MM.1S (cell line): ENCODE data around the gene CSTF2.

ENCODE experiments used
- DNase-seq: peaks from one replicate; pipeline ENCODE4 v3.0.0-alpha.2; 2015
- H2AFZ ChIP-seq: fragments of 300-600 bp; sonication (generic); 2 replicates; pipeline ENCODE4 v1.6.0; 2016; ENCODE audit warnings: antibody characterized with exemption, low read length
- H3F3A ChIP-seq: fragments of 300-600 bp; sonication (generic); 2 replicates; pipeline ENCODE4 v1.6.1; 2016; ENCODE audit warnings: mild to moderate bottlenecking, antibody characterized with exemption, low read length, moderate library complexity, mixed read lengths; ENCODE audit not compliant: insufficient read depth
- H3K27ac ChIP-seq: fragments of 300-600 bp; sonication (generic); 2 replicates; pipeline ENCODE4 v1.5.1; 2016; ENCODE audit warnings: mild to moderate bottlenecking, low read length
- H3K27me3 ChIP-seq: fragments of 300-600 bp; sonication (generic); replicated peaks from 2 replicates; pipeline ENCODE4 v1.6.0; 2016; ENCODE audit warnings: low read length; ENCODE audit not compliant: insufficient read depth
- H3K36me3 ChIP-seq: fragments of 300-600 bp; sonication (generic); replicated peaks from 2 replicates; pipeline ENCODE4 v1.6.1; 2016; ENCODE audit warnings: mild to moderate bottlenecking, low read length, mixed read lengths; ENCODE audit not compliant: insufficient read depth
- H3K4me1 ChIP-seq: fragments of 300-600 bp; sonication (generic); 2 replicates; pipeline ENCODE4 v1.6.1; 2016; ENCODE audit warnings: low read length, mixed read lengths
- H3K4me2 ChIP-seq: fragments of 300-600 bp; sonication (generic); 2 replicates; pipeline ENCODE4 v1.6.0; 2016; ENCODE audit warnings: low read depth, low read length
- H3K4me3 ChIP-seq: fragments of 300-600 bp; sonication (generic); 2 replicates; pipeline ENCODE4 v1.5.1; 2016; ENCODE audit warnings: low read length, mixed read lengths
- H3K79me2 ChIP-seq: fragments of 300-600 bp; sonication (generic); 2 replicates; pipeline ENCODE4 v1.6.1; 2016; ENCODE audit warnings: mixed run types, low read length, mixed read lengths
- H3K9ac ChIP-seq: fragments of 300-600 bp; sonication (generic); 2 replicates; pipeline ENCODE4 v1.6.1; 2016; ENCODE audit warnings: low read length, mixed read lengths
- H3K9me2 ChIP-seq: fragments of 300-600 bp; sonication (generic); replicated peaks from 2 replicates; pipeline ENCODE4 v1.6.1; 2016; ENCODE audit warnings: mild to moderate bottlenecking, low read length, mixed read lengths; ENCODE audit not compliant: insufficient read depth
- H3K9me3 ChIP-seq: fragments of 300-600 bp; sonication (generic); replicated peaks from 2 replicates; pipeline ENCODE4 v1.6.1; 2016; ENCODE audit warnings: mild to moderate bottlenecking, low read length, mixed read lengths; ENCODE audit not compliant: insufficient read depth
- H4K20me1 ChIP-seq: fragments of 300-600 bp; sonication (generic); 2 replicates; pipeline ENCODE4 v1.6.1; 2016; ENCODE audit warnings: mild to moderate bottlenecking, low read length, moderate library complexity, mixed read lengths; ENCODE audit not compliant: insufficient read depth
- EZH2 ChIP-seq: fragments of 300-600 bp; sonication (generic); optimal IDR thresholded peaks from 2 replicates; pipeline ENCODE3; 2017; ENCODE audit warnings: low read depth, mild to moderate bottlenecking, antibody characterized with exemption, low read length, mixed read lengths
- EZH2phosphoT487 ChIP-seq: fragments of 300-600 bp; sonication (generic); IDR thresholded peaks from 2 replicates; pipeline ENCODE4 v1.6.1; 2018; ENCODE audit warnings: antibody characterized with exemption, low read length
- TF ChIP-seq, protein P1 (sequence below): fragments of 300-600 bp; sonication (generic); IDR thresholded peaks from 2 replicates; pipeline ENCODE4 v1.5.1; 2016; ENCODE audit warnings: antibody characterized with exemption, low read length, mixed read lengths

CSTF2 gene

DNA sequence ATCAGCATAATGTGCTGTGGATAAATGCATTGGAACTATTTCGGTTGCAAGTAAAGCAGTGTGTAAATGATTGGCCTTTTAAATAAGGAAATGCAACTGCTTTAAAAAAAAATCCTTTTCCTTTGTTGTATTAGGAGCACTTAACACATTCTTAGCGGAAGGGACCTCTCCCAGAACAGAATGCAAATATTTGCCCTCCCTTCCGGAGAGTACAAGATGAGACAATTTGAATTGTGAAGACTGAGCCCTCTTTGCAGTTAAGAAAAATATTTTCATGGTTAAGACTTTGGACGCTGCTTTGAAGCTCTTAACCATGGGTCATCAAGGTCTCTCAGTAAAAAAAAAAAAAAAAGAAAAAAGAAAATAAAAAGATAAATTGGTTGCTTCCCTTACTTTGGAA, 63.5 kb downstream of the CSTF2 start:
- DNase-seq: no peak
- Histone ChIP-seq H3K4me3 (no peak overlapping the region), H3K4me1 (no peaks in the 10 kb centered on the region), H2AFZ (no peak overlapping the region), H3K9me2 (no peaks in the 10 kb centered on the region), H3K36me3 (no peaks in the 10 kb centered on the region), H4K20me1 (no peaks in the 10 kb centered on the region), H3K4me2 (no peak overlapping the region), H3K27ac (no peak overlapping the region), H3F3A (no peaks in the 10 kb centered on the region), H3K9ac (no peak overlapping the region), H3K9me3 (no peaks in the 10 kb centered on the region), H3K27me3 (no peaks in the 10 kb centered on the region), H3K79me2 (no peaks in the 10 kb centered on the region)
- TF ChIP-seq, protein P1, sequence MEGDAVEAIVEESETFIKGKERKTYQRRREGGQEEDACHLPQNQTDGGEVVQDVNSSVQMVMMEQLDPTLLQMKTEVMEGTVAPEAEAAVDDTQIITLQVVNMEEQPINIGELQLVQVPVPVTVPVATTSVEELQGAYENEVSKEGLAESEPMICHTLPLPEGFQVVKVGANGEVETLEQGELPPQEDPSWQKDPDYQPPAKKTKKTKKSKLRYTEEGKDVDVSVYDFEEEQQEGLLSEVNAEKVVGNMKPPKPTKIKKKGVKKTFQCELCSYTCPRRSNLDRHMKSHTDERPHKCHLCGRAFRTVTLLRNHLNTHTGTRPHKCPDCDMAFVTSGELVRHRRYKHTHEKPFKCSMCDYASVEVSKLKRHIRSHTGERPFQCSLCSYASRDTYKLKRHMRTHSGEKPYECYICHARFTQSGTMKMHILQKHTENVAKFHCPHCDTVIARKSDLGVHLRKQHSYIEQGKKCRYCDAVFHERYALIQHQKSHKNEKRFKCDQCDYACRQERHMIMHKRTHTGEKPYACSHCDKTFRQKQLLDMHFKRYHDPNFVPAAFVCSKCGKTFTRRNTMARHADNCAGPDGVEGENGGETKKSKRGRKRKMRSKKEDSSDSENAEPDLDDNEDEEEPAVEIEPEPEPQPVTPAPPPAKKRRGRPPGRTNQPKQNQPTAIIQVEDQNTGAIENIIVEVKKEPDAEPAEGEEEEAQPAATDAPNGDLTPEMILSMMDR: no peak
- no peak for TF ChIP-seq EZH2phosphoT487
- no peak for TF ChIP-seq EZH2
